GOT3 (cell line): ENCODE results near the gene LGR6.
"Not testable (repeated sequence)": the region's sequence is repeated elsewhere in the genome, so short reads cannot be mapped to it uniquely, and the experiment has no call there.

Experiments
- DNase-seq: peaks from one replicate; lab custom pipeline; 2025; ENCODE audit warnings: mixed read lengths; lab: John Stamatoyannopoulos, UW

The LGR6 gene

DNA sequence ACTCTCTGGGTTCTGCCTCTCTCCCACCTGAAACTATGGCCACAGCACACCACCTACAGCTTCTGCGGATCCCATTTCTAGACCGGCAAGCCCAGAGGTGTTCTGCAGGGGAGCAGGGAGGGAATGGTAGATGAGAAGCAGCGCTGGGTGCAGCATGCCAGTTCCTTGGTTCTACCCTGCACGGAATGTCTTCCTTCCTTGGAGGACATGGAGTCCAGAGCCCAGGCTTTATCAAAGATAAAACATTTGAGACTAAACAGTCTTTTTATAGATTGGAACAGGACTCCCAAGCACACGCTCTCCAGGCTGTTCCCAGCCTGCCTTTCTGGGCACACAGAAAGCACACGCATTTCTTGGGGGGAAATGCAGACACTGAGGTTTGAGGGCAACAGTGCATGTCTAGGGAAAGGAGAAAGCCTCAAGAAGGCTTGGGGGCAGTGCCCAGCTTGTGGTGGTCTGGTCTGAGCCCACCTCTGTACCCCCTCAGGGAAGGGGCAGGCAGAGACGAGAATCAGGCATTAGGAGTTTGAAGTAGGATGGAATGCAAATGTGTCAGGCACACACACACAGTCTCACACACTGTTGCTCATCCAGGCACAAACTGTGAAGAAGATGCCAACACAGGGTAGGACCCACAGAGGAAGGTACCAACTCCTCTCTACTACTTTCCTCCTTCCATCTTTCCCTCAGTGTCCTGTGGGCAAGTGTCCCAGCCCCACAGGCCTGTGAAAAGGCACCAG, 29.7 kb downstream of the LGR6 start:
- no peak for DNase-seq

DNA sequence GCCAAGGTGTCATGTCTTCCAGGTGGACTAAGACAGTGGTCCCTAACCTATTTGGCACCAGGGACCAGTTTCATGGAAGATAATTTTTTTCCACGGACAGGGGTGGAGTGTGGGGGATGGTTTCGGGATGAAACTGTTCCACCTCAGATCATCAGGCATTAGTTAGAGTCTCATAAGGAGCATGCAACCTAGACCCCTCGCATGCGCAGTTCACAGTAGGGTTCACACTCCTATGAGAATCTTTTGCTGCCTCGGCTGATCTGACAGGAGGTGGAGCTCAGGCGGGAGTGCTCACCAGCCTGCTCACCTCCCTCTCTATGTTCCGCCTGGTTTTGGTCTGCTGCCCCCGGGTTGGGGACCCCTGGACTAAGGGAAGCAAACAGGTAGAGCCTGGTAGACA, 30.9 kb downstream of the LGR6 start:
- no peak for DNase-seq

DNA sequence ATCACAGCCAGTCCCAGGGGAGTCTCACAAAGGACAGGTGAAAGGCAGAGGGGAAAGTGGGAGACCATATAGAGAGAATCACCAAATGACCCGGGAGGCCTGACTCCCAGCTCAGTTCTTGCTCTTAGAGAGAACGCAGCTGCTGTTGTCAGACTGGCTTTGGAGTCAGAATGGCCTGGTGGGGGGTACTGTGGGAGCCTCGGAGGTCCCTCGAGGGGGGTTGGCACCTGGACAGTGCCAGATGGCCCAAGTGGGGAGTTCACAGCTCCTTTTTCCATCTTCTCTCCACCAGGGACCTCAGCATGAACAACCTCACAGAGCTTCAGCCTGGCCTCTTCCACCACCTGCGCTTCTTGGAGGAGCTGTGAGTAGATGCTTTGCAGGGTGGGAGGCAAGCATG, 31.5 kb downstream of the LGR6 start:
- no peak for DNase-seq

DNA sequence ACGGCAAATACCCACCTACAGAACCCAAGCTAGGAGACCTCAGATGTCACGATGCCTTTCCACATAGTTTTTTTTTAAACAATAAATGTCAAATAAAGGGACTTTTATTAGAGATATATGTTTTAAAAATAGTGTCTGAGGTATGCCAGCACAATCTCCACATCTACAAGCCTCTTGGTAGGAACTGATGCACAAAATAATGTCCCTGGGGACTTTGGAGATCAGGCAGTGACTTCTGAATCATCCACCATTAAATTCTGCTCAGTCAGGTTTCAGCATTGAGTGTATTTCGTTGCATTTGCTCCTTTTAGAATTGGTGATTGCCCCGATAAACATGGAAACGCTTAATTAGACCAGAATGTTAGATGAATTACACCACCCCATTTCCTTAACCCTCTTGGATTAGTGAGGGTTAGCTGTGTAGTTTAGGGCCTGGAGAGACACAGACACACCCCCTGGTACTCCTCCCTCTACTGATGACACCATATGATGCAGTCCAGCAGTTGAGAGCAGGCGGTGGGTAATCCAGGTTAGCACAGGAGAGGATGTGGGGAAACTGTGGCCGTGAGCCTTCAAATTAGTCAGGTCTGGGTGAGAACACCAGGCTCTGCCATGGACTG, 33.6 kb downstream of the LGR6 start:
- DNase-seq = no peak

DNA sequence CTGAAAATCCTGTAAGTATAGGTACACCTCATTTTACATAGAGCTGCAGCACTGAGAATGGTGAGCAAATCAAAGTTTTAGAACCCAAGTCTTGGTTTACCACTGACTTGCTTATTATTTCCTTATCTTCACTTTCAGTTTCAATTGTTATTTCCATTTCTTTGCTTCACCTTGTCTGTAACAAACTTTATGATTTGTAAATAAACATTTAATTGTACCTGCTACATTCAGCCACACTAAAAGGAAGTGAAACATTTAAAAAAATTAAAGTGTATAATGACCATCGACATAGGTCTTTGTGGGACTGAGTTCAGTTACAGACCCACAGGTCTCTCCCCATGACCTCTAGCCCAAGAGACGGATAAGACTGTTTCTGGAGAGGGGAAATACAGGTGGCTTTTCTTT, 34.4 kb downstream of the LGR6 start:
- no peak for DNase-seq

DNA sequence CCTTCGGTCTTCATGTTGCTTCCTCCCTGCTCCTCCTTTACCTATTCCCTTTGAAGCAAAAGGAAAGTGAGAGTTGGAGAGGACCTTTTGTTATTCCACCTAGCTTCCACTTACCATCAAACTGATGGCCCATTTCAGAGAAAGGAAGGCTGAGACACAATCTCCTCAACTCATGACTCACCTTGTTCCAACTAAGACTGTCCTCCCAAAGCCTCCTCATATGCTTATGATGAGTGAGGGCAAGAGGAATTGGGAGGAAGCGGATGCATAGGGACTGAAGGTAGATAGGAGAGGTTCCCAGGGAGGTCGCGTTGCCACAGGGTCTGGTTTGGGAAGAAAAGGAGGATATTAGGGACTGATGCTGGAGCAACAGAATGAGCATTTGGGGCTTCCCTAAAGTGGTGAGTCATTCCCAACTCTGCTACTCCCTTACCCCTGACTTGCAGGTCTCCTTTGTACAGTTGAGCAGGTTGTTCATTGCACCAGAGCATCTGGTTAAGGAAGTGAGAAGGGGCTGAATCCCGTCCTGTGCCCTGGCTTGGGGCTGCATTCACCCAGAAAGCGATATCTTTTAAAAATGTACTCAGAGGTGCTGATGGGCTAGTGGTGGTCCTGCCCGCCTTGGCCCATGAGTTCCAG, 35.0 kb downstream of the LGR6 start:
- DNase-seq = no peak

DNA sequence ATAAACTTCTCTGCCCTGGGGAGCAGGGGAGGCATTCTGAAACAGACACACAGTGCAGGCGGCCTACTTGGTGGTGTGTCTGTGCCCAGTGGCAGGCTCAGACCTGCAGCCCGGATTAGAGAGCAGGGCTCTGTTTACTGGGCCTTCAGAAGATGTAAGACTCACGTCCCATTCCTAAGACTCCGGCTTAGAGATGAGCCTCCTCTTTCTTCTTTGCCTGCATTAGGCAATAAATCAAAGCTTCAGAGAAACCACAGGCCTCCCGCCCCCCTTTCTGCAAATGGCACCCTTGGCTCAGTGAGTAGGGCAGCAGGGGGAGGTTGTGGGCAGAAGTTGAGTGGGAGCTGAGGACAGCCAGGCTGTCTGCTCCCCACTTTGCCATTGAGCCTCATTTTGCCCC, 35.8 kb downstream of the LGR6 start:
- DNase-seq = no peak

DNA sequence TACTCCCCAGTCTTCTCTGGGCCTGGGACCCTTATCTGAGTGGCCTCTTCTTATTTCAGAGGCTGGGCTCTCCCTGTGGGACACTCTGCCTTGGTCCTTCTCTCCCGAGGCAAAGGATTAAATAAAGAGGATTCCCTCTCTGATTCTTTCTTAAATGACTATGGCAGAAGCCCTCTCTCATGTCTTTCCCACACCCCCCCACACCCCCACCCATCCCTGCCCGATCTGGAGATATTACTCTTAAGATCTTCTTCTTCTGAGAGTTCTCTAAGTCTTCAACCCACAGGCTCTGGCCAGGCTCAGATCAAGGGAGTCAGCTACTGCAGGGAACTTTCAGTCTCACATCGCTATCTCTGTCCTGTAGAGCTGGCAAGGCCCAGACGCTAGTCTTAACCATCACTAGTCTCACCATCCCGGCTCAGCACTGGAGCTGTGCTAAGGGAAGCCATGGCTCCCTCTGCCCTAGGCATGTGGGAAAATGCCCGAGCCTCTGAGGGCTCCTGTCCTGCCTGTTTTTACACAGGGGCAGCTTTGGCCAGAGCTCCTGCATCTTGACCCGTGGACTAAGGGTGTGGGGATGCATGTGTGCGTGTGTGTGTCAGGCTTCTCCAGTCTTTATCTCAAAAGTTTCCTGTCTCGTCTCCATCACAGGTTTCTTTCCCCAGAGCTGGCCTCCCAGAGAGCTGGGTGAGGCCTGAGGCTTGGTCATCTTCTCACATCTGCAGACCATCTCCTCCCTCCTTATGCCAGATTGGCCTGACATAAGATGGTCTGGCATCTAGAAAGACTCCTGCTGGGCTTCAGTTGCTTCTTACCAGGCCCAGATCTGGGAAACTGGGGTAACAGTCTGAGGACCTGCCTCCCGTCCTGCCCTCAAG, 36.7 kb downstream of the LGR6 start:
- no peak for DNase-seq

DNA sequence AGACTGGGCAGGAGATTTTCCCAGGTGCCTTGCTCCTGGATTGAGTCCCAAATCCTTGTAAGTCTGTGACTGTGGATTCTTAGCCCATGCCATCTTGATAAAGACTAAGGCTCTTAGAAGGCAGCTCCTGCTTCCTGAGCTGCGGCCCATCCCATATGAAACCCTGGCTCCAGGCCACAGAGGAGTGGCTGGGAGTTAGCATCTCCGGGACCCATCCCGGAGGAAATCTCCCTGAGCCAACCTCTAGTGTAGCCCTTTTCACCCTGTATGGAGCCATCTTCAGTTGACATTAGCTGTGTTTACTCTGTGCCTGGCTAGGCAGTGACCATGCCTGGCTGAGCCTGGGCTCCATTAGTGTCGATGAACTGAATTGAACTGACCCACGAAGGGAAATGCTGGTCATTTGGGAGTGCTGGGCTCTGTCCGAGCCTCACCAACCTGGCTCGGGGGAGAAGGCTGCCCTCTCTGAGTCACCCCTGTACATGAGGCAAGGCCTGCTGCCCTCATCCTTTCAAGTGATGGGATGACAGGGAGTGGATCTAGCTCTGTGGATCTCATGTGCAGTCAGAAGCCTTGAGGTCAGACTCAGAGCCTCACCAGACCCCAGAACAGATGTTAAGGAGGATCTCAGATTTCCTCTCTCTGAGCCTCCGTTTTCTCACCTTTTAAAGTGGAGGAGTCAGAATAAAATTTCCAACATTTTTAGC, 37.5 kb downstream of the LGR6 start:
- DNase-seq = no peak

DNA sequence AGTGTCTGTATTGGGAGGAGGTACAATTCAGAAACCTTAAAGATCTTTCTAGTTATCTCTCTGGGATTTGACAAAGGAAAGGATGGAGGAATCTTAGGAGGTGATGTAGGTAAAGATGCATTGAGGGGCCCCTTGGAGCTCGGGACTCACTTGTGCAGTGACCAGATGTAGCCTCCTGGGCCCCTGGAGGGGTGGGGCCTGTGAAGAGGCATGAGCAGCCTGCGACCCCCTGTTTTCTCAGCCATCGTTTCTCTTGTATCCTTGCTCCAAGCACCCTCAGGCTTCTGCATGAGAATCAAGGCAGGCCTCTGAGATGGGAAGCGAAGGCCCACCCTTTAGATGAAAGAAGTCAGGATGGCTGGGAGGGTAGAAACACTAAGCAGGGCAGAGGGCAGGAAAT, 39.6 kb downstream of the LGR6 start:
- no peak for DNase-seq

DNA sequence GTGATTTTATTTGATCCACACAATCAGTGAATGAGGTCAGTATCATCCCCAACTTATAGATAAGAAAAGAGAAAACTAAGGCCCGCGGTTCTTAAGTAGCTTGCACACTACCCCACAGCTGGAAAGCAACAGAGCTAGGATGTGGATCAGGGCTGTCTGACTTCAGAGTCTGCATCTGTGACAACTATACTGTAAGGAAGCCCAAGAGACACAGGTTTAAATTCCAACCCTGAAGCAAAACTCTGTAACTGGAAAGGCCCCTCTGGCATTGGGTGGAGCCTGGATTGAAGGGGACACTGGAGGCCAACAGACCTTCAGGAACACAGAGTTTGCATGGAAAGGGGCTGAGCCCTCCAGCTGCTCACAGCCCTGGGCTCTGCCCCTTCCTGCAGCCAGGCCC, 40.2 kb downstream of the LGR6 start:
- DNase-seq = no peak

DNA sequence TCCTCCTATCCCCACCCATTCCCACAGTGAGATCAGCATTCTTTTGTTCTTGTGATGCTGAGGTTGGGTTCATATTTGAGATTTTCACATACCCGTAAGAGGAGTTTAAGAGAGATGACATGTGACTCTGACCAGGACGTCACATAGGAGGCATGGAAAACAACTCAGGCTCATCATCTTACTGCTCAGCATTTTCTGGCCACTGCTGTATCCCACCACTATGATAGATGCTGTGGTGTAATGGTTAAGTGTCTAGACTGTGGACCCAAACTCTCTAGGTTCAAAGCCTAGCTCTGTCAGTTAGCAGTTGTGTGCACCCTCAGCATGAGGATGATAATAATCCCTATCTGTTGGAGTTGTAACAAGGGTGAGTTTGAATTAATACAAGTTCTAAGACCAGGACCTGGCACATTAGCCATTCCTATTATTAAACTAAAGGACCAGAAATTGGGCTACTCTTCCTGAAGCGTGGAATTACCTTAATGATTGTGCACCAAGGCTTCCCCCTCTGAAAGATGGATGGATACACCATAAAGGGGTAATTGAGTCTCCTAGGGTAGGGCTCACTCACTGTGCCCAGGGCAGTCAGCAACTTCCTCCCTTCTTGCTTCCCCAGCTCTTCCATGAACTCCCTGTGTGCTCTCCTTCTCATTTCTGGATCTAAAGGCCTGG, 40.9 kb downstream of the LGR6 start:
- DNase-seq = no peak

DNA sequence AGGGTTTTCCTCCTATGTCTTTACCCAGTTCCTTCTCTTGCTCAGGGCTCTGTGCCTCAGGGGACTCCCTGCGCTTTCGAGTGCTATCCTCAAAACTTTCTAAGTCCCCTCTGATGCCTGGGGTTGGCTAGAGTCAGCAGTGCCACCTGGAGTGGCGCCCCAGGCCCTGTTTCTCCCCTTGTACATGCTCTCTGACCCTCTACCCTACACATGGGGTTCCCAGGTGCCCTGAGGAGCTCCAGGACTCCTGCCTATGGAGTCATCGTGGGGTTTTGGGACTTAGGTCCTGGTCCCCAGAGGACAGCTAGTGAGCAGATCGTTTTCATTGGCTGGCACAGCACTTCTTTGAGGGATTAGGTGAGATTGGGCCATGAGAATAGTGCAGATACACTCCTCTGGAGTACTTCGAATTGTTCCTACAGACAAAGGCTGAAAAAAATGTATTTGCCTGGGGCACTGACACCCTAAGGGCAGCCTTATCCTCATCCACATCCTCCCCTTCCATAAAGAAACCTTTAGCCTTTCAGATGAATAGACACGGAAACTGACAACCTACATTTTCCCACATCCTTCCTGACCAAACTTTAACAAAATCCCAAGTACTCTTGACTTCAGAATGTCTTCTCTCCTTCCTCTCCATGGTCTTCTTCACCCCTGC, 41.5 kb downstream of the LGR6 start:
- no peak for DNase-seq

DNA sequence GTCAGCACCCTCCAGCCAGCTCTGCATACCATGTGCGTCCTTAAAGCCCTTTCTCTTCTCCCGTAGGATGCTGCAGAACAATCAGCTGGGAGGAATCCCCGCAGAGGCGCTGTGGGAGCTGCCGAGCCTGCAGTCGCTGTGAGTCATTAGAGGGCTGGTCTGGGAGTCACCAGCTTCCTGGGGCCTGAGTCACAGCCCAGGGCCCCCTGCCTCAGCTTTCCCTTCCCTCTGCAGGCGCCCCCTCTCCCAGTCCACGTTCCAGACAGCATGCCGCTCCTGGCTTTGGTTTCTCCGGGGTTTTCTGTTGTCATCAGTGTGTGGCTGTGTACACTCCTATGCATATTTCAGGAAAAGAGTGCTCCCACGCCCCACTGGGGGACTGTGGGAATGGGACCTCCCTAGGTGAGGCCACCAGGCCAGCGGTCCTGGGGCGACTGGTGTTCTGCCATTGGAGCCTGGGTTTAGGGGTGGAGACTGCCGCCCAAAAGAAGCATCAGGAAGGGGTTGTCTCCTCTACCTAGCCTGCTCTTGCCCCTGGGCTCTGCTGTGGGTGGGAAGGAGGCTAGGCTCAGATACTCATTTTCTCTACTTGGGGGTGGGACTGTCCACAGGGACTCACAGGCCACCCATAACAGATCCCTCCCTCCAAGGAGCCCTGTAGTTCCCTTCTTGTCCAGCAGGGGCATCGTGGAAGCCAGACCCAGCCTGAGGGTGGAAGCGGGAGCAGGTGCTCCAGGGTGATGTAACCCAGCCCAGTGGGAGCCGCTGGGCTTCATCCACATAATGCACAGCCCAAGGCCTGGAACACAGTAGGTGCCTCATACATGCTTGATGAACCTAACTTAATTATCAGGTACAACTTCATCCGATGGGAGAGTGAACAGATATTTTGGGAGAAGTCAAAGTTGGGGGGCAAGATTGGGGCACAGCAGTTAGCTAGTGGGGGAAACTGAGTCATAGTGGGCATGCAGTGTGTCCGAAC, 42.5 kb downstream of the LGR6 start:
- no peak for DNase-seq

DNA sequence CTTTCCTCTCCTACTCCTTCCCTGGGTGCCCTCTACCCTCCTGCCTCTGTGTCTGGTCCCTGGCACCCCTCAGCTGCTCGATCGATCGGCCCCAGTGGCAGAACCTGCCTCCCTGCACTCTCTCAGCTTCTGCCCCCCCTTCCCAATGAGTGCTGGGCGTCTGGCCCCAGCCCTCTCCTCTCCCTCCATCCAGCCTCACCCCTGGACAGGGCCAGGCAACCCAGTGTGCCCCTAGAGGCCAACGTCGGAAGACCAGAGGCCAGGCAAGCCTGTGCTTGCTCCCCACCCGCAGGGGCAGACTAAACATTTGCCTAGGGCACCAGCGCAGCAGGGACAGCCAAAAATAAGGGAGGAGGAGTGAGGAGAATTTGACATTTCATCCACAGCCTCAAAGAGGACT, 43.5 kb downstream of the LGR6 start:
- DNase-seq = no peak

DNA sequence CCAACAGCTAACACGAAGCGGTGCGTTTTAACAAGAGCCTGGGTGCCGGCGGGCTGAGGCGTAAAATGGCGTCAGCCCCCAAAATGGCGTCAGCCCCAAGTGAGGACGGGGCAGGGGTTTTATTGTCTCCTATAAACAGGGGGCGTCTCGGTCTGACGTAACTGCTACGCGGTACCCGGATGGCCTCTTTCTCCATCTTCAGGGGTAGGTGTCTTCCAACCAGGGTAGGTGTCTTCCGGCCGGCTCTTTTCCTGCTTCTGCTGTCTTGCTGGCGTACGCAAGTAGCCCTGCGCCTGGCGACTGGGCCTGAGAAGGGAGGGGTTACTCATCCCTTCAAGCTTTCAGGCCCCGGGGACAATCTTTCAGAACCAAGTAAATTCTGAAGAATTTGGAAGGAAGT, 45.3 kb downstream of the LGR6 start:
- no peak for DNase-seq

DNA sequence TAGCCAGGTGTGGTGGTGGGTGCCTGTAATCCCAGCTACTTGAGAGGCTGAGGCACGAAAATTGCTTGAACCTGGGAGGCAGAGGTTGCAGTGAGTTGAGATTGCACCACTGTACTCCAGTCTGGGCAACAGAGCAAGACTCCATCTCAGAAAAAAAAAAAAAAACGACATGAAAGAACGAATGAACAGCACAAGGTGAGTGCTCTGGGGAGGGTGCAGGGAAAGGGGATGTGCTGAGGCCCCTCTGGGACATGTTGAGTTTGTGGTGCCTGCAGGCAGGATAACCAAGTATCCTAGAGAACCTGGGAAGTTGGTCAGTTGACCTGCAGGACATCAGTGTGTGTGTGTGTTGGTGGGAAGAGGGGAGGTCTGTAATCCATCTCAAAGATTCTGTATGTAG, 46.6 kb downstream of the LGR6 start:
- DNase-seq = not testable (repeated sequence)

DNA sequence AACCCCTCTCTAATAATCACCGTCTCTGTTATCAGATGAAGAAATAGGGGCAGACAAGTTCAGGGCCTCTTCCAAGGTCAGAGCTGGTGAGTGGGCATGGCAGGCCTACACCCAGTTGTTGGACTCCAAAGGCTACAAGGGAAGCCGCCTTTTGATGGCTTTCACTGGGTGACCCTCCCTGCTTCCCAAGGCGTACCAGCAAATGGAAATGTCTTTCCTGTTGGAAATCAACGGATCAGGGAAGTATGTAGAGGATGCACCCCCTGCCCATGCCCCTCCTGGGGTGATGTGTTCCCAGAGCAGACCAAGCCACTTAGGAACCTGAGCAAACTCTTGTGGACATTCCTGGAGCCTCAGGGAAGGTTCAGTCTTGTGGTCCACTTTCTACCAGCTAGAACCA, 47.4 kb downstream of the LGR6 start:
- no peak for DNase-seq

DNA sequence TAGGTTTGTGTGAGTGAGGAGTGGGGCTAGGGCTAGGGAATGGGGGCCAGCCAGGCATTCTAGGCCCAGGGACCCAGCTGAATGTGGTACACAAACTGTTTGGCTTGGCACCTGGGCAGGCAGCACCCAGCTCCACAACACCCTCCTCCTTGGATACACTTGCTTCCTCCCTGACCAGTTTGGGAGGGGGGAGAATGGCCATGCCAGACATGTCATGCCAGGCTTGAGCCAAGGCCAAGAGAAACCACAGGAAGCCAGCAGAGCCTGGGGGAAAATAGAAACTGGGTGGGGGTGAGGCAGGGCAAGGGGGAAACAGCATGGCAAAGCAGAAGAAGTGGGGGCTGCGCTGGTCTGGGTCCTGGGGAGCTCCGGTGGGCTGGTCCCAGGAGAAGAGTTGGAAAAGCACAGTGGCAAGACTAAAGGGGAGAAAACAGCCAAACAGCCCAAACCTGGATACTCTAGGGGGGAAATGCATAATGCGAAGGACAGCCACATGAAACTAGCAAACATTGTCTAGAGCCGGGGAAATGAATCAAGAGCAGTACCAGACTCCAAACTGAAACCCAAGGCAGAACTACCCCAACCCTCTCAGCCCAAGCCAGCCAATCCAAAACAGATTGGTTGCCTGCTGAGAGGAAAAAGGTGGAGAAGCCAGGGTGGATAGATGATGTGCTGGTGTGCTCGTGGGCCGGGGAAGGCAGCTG, 47.9 kb downstream of the LGR6 start:
- DNase-seq = no peak
